ELF-1 (cell line): ENCODE measurements around the gene THAP10.
"Not testable (repeated sequence)": the region's sequence is repeated elsewhere in the genome, so short reads cannot be mapped to it uniquely, and the experiment has no call there.

Experiments used
- DNase-seq: peaks from one replicate; pipeline ENCODE4 v3.0.0-alpha.2; 2016; ENCODE audit warnings: low read depth, low spot score

Gene THAP10

DNA sequence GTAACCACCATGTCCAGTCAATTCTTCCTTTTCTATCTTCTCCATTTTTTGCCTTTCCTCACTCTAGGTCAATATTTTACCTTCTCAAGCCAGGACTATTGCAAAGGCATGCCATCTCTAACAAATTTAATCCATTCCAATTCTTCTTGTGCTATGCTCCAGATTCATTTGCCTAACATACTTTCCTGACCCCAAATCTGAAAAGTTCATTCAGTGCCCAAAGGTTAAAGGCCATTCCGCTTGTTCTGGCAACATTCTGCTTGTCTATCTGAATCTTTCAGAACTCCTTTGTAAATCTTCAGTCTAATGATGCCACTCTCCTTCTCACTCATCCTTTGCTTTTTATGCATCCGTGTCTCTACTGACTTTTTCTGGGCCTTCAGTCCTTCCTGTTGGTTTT lies 15.6 kb downstream of the THAP10 start:
- no peak for DNase-seq

DNA sequence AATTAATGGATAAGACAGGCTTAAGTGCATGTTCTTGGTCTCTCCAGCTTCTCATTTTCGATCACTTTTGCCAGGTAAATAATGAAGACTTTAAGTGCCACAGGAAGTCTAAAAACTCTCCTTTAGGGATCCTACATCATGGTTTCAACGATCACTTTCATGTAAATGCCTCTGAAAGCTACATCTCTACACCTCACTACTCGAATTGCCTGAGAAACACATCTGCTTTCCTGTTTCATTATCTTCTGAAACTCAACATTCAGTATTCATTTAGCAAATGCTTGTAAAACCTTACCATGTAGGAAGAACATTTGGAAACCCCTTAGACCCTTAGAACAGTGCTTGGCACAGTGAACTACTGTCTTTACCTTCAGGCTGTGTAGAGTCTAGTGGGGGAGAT lies 16.2 kb downstream of the THAP10 start:
- DNase-seq: no peak

DNA sequence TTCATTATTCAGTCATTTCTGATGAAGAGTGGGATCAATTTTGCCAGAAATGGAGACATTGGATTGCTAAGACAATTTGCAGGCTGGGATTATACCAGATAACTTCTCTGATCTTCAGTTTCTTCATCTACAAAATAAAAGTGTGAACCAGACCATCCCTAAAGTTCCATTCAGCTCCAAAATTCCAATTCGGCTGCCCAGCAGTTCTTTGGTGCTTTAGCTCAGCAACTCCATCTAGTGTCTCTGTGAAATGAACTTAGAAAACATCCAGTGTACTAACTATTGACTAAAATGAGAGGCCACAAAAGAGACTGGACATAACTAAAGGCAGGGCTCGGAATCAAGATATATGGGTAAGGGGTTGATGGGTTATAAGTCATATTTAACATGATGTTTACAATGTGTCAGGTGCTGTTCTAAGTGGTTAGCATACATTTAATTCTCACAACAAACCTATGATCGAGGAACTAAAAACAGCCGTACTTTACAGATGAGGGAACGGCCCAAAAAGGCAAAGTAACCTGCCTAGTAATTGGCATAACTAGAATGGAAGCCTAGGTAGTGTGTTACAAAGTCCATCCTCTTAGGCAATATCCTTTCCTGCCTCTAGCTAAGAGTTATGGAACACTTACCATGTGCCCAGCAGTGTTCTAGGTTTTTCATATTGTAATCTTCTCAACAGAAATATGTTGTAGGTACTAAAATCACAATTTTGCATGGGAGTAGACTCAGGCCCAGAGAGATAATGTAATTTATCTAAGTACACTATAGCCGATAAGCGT lies 17.0 kb downstream of the THAP10 start:
- DNase-seq: no peak

DNA sequence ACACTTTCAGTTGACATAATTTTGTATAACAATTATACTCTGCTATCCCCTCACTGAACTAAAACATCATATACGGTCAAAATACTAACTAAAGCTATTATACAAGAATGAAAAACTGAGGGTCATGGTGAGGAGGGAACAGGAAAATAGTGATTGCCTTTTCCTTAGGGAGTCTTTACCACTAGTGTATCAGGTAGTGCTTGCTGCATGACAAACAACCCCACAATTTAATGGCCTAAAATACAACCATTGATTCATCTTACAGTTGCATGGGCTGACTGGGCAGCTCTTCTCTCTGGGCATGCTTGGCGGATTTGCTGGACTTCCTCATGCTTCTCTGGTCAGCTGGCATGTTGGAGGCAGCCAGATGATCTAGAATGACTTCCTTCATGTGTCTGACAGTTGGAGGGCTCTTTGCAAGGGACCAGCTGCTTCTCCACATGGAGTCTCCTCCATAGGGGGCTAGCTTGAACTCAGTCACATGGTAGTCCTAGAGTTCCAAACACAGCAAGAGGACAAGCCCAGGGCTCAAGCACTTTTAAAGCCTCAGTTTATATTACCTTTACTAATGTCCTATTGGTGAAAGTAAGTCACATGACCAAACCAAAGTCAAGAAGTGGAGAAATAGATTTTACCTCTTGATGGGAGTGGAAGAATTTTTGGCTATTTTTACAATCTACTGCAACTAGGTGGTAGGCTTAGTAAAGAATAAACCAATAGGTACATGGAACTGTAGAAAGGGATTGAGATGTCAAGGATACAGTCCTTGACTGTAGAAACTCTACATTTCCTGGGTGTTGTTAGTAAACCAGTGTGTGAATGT lies 18.8 kb downstream of the THAP10 start:
- DNase-seq: no peak

GRCh38 chr15:70871490-70871889 lies 20.7 kb downstream of the THAP10 start:
- DNase-seq: not testable (repeated sequence)

DNA sequence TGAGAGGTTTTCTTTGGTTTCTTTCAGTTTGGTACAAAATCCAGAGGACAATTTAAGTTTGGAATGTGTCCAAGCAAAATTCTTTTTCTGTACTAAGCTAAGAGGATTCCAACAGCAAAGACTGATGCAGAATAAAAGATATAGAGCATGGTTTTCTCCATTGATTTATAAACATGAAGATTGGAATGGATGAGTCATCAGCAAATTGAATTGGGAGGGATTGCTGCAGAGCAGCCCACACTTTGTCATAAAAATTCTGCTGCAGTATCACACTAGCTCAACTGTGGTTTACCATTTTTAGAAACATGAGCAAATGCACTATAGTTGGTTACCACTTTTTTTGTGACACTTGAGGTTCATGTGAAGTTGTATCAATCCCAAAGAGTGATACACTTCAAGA lies 22.2 kb downstream of the THAP10 start:
- no peak for DNase-seq

GRCh38 chr15:70869346-70869745 lies 22.9 kb downstream of the THAP10 start:
- DNase-seq: no peak

- no peak for DNase-seq
Measured at GRCh38 chr15:70867911-70868467, 24.2 kb downstream of the THAP10 start.

- no peak for DNase-seq
Measured at GRCh38 chr15:70866982-70867641, 25.1 kb downstream of the THAP10 start.

GRCh38 chr15:70863450-70864218 lies 28.6 kb downstream of the THAP10 start:
- no peak for DNase-seq

DNA sequence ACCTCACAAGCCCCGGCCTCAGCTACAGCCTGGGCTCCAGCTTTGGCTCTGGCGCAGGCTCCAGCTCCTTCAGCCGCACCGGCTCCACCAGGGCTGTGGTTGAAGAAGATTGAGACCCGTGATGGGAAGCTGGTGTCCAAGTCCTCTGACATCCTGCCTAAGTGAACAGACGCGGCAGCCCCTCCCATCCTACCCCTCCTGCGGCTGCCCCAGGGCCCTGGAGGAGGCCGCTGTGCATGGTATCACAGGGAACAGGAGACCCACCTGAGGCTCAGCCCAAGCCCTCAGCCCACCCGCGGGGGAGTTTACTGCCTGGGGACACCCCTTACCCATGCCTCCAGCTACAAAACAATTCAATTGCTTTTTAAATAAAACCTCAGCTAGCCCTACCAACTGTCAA lies 32.2 kb downstream of the THAP10 start:
- DNase-seq: no peak

DNA sequence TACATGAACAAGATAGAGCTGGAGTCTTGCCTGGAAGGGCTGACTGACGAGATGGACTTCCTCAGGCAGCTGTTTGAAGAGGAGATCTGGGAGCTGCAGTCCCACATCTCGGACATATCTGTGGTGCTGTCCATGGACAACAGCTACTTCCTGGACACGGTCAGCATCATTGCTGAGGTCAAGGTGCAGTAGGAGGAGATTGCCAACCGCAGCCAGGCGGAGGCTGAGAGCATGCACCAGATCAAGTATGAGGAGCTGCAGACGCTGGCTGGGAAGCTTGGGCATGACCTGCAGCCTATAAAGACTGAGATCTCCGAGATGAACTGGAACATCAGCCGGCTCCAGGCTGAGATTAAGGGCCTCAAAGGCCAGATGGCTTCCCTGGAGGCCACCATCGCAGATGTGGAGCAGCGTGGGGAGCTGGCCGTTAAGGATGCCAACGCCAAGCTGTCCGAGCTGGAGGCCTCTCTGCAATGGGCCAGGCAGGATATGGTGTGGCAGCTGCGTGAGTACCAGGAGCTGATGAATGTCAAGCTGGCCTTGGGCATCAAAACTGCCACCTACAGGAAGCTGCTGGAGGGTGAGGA lies 32.8 kb downstream of the THAP10 start:
- DNase-seq: no peak

DNA sequence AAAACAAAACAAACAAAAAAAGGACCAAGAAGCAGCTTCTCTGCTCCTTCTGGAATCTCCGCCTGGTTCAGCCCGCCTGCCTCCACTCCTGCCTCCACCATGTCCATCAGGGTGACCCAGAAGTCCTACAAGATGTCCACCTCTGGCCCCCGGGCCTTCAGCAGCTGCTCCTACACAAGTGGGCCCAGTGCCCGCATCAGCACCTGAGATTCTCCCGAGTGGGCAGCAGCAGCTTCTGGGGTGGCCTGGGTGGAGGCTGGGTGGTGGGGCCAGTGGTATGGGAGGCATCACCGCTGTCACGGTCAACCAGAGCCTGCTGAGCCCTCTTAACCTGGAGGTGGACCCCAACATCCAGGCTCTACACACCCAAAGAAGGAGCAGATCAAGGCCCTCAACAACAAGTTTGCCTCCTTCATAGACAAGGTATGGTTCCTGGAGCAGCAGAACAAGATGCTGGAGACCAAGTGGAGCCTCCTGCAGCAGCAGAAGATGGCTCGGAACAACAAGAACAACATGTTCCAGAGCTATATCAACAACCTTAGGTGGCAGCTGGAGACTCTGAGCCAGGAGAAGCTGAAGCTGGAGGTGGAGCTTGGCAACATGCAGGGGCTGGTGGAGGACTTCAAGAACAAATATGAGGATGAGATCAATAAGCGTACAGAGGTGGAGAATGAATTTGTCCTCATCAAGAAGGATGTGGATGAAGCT lies 33.5 kb downstream of the THAP10 start:
- not testable (repeated sequence) for DNase-seq

- no peak for DNase-seq
Measured at GRCh38 chr15:70857562-70858285, 34.5 kb downstream of the THAP10 start.

GRCh38 chr15:70856884-70857561 lies 35.2 kb downstream of the THAP10 start:
- DNase-seq: no peak

DNA sequence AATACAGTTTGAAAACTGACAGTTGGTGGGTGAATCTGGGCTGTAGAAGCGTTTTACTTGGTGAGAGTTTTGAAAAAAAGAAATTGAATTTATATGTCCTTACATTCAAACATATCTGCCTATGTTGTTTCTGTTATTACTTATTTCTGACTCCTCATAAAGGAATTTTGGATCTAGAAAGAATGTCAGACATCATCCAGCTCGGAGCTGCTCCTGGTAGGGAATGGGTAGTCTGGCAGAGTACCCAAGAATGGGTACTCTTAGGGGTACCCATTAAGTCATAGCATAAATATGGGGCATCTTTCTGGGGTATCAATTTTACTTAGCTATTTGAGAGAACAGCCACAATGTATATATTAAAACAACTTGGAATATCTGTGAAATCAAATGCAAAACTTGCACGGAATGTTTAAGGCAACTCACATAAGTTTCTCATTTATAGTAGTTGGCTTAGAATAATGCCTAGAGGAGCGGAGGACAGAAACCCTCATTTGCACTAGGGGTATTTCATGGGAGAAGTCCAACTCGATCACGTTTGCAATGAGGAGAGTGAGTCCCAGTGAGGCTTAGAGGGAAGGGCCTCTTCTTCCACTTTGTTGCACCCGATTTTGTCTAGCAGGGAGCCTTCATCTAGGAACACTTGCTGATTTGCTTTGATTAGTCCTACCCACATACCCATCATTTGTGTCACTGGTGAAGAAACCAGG lies 35.9 kb downstream of the THAP10 start:
- DNase-seq: no peak

DNA sequence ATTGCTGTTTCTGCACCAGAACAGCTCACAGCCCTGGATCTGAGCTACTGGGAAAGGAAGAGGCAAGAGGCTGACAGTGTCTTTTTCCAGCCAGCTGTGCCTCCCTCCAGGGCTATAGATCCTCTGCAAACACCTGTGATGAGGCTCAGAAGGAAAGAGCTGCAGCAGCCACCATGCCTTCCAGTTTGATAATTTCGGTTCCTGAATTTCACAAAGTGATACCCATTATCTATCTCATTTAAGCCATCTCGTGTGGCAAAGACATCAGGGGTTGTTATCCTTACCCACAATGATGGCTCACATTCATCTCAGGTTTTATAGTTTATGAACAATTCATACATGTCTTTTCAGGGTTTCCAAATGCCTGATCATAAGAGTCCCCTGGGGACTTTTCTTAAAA lies 36.5 kb downstream of the THAP10 start:
- no peak for DNase-seq

DNA sequence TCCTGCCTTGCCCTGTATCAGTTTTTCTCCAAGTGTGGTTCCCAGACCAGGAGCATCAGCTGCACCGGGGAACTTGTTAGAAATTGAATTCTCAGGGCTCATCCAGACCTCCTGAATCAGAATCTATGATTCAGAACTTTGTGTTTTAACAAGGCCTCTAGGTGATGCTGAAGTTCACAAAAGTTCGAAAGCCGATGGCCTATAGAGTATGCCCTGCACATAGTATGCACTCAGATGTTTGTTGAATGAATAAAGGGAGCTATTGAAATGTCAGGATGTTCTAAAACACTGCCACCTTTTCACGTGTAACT lies 37.6 kb downstream of the THAP10 start:
- DNase-seq: no peak
